DND-41 (cell line): ENCODE data around the gene GALNTL6.

Experiments used
- ATAC-seq: fragments of 200-7000 bp; cut with Tn5 transposase; 3 replicates; pipeline ENCODE4 v1.9.1; 2021; ENCODE audit warnings: low read depth; ENCODE audit not compliant: insufficient read depth
- DNase-seq: peaks from one replicate; pipeline ENCODE4 v3.0.0-alpha.2; 2020
- H2AFZ ChIP-seq: 2 replicates; pipeline ENCODE4 v1.6.0; 2012; ENCODE audit warnings: low read depth, low read length
- H3K27ac ChIP-seq: 2 replicates; pipeline ENCODE4 v1.5.1; 2012; ENCODE audit warnings: low read length, inconsistent platforms
- H3K27me3 ChIP-seq: fragments of 200-600 bp; sonication (generic); 2 replicates; pipeline ENCODE4 v1.6.0; 2012; ENCODE audit warnings: low read length, mild to moderate bottlenecking, inconsistent platforms; ENCODE audit not compliant: insufficient read depth, poor library complexity
- H3K36me3 ChIP-seq: 2 replicates; pipeline ENCODE4 v1.5.1; 2012; ENCODE audit warnings: low read length, inconsistent platforms; ENCODE audit not compliant: insufficient read depth
- H3K4me1 ChIP-seq: 2 replicates; pipeline ENCODE4 v1.5.1; 2012; ENCODE audit warnings: mild to moderate bottlenecking, low read length; ENCODE audit not compliant: insufficient read depth
- H3K4me2 ChIP-seq: 2 replicates; pipeline ENCODE4 v1.6.0; 2012; ENCODE audit warnings: mild to moderate bottlenecking, moderate library complexity, low read length, inconsistent platforms; ENCODE audit not compliant: insufficient read depth
- H3K4me3 ChIP-seq, 2 experiments: fragments of 200-600 bp in 1 of 2; shearing (Covaris generic) in 1 of 2; 2 replicates each; pipeline ENCODE4 v1.5.1; 2012 to 2016; ENCODE audit warnings: inconsistent platforms in 2 of 2, low read length in 2 of 2, mild to moderate bottlenecking in 2 of 2, low read depth in 1 of 2, moderate library complexity in 1 of 2
- H3K79me2 ChIP-seq: 2 replicates; pipeline ENCODE4 v1.6.0; 2012; ENCODE audit warnings: low read length, inconsistent platforms; ENCODE audit not compliant: insufficient read depth
- H3K9ac ChIP-seq: 2 replicates; pipeline ENCODE4 v1.6.0; 2012; ENCODE audit warnings: low read depth, mild to moderate bottlenecking, inconsistent platforms, low read length, moderate library complexity
- H3K9me3 ChIP-seq: 2 replicates; pipeline ENCODE4 v1.5.1; 2012; ENCODE audit warnings: low read length, moderate library complexity, mild to moderate bottlenecking, inconsistent platforms; ENCODE audit not compliant: insufficient read depth, severe bottlenecking
- H4K20me1 ChIP-seq: 2 replicates; pipeline ENCODE4 v1.6.0; 2012; ENCODE audit warnings: low read length; ENCODE audit not compliant: insufficient read depth
- CTCF ChIP-seq: IDR thresholded peaks from 2 replicates; pipeline ENCODE4 v1.5.1; 2012; ENCODE audit warnings: borderline replicate concordance, low read length, moderate library complexity, mild to moderate bottlenecking; ENCODE audit not compliant: poor library complexity, severe bottlenecking; ENCODE audit errors: extremely low read depth
- EZH2 ChIP-seq: IDR thresholded peaks from 3 replicates; pipeline ENCODE4 v1.6.1; 2012; ENCODE audit warnings: borderline replicate concordance, low read depth, mild to moderate bottlenecking, moderate library complexity, low read length, inconsistent platforms; ENCODE audit not compliant: severe bottlenecking

GALNTL6 gene

GRCh38 chr4:172631832-172632231 is 818.6 kb downstream of the GALNTL6 start:
- Histone ChIP-seq H3K27ac (no peak overlapping the region), H3K9me3 (no peaks in the 10 kb centered on the region), H3K79me2 (no peaks in the 10 kb centered on the region), H2AFZ (no peak overlapping the region), H4K20me1 (no peaks in the 10 kb centered on the region), H3K4me1 (no peaks in the 10 kb centered on the region), H3K4me2 (no peak overlapping the region), H3K4me3 (no peak overlapping the region), H3K27me3 (no peaks in the 10 kb centered on the region), H3K36me3 (no peaks in the 10 kb centered on the region), H3K9ac (no peak overlapping the region)
- no peak for ATAC-seq
- TF ChIP-seq CTCF (no peak), EZH2 (no peak)
- DNase-seq: no peak

DNA sequence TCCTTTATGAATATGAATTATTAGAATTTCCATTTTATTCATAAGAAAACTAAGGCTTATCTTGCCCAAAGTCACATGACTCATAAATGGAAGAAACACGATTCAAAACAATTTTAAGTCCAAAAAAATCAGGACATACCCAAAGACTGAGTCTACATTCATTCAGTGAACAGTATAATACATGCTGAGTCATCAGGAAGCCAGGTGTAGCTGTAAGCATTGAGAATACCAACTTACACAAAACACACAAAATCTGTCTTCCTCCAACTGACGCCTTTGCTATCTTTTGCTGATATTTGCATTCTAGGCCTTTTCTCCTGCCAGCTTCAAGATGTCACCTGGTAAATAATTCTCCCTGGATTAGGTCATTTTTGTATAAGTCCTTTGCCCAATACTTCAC is 835.3 kb downstream of the GALNTL6 start:
- H3K9ac ChIP-seq: no peak overlapping the region
- H3K4me2 ChIP-seq: no peak overlapping the region
- TF ChIP-seq CTCF (no peak), EZH2 (no peak)
- no peaks in the 10 kb centered on the region for H3K9me3 ChIP-seq
- no peak for DNase-seq
- no peak overlapping the region for H3K27ac ChIP-seq
- no peaks in the 10 kb centered on the region for H4K20me1 ChIP-seq
- H3K27me3 ChIP-seq: no peaks in the 10 kb centered on the region
- no peaks in the 10 kb centered on the region for H3K79me2 ChIP-seq
- no peaks in the 10 kb centered on the region for H3K4me1 ChIP-seq
- no peak overlapping the region for H2AFZ ChIP-seq
- H3K4me3 ChIP-seq: no peak overlapping the region
- no peak for ATAC-seq
- no peaks in the 10 kb centered on the region for H3K36me3 ChIP-seq

DNA sequence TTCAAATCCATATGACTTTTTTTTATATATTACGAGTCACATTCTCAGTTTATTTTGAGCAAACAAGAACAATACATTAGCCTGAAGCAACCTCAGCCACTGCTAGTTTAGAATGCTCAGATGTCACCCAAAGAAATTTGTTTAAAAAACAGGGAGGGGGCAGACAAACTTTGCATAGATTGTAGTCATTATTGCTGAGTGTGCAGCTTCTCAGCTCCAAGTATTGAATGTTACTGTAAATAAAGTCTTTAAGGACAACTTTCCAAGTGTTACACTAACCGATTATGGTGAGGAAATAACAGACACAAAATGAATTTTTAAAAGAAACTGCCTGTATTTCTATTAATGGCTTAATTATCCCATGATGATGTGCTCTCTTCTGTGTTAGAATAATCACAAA is 835.9 kb downstream of the GALNTL6 start:
- DNase-seq: no peak
- no peaks in the 10 kb centered on the region for H4K20me1 ChIP-seq
- no peaks in the 10 kb centered on the region for H3K79me2 ChIP-seq
- no peaks in the 10 kb centered on the region for H3K36me3 ChIP-seq
- no peak overlapping the region for H3K27ac ChIP-seq
- no peak overlapping the region for H3K9ac ChIP-seq
- H3K27me3 ChIP-seq: no peaks in the 10 kb centered on the region
- no peaks in the 10 kb centered on the region for H3K9me3 ChIP-seq
- ATAC-seq: no peak
- H2AFZ ChIP-seq: no peak overlapping the region
- H3K4me3 ChIP-seq: no peak overlapping the region
- TF ChIP-seq EZH2 (no peak), CTCF (no peak)
- H3K4me2 ChIP-seq: no peak overlapping the region
- H3K4me1 ChIP-seq: no peaks in the 10 kb centered on the region

GRCh38 chr4:172650758-172651530 is 837.7 kb downstream of the GALNTL6 start:
- no peaks in the 10 kb centered on the region for H4K20me1 ChIP-seq
- no peaks in the 10 kb centered on the region for H3K36me3 ChIP-seq
- H3K4me1 ChIP-seq: no peaks in the 10 kb centered on the region
- no peak overlapping the region for H3K4me3 ChIP-seq
- H3K79me2 ChIP-seq: no peaks in the 10 kb centered on the region
- no peaks in the 10 kb centered on the region for H3K27me3 ChIP-seq
- TF ChIP-seq EZH2 (no peak), CTCF (no peak)
- H3K4me2 ChIP-seq: no peak overlapping the region
- H2AFZ ChIP-seq: no peak overlapping the region
- DNase-seq: no peak
- H3K27ac ChIP-seq: no peak overlapping the region
- H3K9me3 ChIP-seq: no peaks in the 10 kb centered on the region
- H3K9ac ChIP-seq: no peak overlapping the region
- no peak for ATAC-seq
